HuH-7 (cell line): ENCODE results near the gene AP3D1.

Experiments used
- DNase-seq: peaks from one replicate; pipeline ENCODE4 v3.0.0; 2011; ENCODE audit warnings: low spot score

Gene AP3D1

DNA sequence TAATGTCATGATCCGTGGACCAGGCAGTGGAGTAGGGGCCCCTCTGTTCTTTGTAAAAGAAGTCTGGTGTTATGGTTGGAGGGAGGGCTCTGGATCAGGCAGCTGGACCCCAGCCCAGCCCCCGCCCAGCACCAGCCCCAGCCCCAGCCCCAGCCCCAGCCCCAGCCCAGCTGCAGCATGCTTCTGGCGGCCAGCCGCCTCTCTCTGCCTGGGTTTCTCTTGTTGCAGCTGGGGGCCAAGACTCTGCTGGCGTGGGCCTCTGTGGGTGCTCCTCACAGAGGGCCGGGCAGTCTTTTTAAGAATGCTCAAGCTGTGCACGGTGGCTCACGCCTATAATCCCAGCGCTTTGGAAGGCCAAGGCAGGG, 30.2 kb upstream of the AP3D1 start:
- DNase-seq, result no peak

DNA sequence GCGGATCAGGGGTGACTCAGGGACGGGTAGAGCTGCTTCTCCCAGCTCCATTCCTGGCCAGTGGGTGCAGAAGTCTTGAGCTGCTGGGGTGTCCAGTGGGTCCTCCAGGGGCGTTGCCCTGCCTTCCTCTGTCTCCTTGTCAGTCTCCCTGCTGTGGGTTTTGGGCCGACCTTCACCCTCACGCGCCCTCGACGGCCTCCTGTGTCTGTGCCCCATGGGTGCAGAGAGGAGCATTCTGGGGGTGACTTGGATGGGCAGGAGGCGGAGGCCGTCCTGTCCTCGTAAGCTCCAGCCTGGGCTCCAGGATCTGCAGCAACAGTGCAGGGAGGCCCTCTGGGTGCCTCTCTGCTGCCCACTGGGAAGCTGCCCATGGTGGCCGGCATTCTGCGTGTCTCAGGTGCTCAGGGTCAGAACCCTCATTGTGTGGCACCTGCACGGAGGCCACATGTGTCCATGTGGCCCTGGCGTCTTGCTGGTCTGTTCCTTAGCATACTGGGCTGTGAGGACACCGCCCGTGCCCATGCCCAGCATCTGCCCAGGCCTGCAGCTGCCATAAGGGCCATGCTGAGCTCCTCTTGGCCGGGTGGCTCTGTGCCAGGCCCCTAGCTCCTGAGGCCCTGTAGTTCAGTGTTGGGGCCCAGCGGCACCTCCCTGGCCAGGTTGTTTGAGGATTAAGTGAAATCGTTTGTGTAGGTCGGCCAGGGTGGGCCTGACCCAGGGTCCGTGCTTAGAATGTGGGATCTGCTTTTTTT, 29.7 kb upstream of the AP3D1 start:
- no peak for DNase-seq

DNA sequence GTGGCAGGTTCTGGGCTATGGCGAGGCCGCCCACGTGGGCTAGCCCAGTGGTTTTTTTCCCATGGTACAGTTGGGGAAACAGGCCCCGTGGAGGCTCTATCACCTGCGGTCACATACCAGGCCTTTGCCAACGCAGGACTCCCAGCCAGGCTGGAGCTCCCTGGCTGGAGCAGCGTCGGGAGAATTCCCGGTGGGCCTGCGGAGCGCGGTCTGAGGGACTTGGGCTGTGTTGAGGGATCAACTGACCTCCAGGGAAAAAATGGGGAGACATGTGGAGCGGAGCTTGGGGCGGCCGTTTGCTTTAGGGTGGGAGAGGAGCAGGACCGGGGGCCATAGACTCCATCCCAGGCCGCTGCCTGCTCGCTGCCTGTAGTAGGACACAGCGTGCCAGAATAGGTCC, 28.7 kb upstream of the AP3D1 start:
- DNase-seq, result no peak

DNA sequence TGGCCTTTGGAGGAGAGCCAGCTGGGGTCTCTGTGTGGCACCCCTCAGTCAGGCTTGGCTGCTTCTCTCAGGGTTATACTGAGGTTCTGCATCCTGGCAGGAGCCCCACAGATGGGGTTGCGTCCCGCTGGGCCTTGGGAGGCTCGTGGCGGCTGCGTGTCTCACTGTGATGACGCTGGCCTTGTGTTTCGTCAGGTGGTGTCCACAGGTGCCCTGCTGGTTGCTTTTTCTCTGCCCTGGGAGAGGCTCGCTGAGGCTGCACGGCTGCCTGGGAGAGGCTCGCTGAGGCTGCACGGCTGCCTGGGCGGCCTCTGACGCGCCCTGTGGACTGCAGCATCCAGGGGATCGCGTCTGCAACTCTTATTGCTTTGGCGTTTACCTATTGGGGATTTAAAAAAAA, 27.7 kb upstream of the AP3D1 start:
- DNase-seq, result no peak

DNA sequence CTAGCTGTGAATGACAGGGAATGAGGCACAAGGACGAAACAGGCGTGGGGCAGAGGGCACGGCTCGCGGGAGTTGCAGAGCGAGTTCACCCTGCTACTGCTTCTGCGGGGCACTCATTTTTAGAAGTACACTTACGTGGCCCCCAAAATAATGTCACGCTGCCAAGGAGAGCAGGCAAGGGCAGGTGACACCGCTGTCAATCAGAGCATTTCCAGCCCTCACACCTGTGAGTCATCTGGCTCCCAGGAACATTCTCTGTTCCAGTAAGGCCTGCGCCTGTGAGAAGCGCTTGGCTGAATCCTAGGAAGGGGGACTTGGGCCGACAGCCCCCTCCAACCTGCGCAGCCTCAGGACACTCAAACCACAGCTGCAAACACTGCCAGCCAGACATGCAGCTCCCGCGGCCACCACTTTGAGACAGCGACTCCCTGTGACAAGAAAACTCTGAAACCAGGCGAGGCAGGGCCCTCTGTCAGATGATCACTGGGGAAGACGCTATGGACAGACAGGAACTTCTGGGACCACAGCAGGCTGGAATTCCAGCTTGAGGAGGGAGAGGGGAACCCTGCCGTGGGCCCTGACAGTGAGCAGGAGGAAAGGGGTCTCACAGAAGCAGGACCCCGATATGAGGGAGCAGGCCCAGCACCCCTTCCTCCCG, 25.1 kb upstream of the AP3D1 start:
- DNase-seq, result no peak

DNA sequence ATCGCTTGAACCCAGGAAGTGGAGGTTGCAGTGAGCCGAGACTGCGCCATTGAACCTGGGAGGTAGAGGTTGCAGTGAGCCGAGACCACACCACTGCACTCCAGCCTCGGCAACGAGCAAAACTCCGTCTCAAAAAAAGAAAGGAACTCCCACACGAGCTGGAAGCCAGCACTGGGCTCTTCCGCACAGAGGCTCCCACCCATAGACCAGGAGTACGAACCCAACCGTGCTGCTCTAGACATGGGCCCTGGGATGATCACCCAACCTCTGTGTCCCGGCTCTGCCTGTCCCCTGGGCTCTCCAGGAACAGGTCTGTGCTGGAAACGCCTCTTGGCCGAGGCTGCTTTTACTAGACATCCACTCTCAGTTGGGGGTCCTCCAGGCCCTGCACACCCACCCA, 24.4 kb upstream of the AP3D1 start:
- no peak for DNase-seq

DNA sequence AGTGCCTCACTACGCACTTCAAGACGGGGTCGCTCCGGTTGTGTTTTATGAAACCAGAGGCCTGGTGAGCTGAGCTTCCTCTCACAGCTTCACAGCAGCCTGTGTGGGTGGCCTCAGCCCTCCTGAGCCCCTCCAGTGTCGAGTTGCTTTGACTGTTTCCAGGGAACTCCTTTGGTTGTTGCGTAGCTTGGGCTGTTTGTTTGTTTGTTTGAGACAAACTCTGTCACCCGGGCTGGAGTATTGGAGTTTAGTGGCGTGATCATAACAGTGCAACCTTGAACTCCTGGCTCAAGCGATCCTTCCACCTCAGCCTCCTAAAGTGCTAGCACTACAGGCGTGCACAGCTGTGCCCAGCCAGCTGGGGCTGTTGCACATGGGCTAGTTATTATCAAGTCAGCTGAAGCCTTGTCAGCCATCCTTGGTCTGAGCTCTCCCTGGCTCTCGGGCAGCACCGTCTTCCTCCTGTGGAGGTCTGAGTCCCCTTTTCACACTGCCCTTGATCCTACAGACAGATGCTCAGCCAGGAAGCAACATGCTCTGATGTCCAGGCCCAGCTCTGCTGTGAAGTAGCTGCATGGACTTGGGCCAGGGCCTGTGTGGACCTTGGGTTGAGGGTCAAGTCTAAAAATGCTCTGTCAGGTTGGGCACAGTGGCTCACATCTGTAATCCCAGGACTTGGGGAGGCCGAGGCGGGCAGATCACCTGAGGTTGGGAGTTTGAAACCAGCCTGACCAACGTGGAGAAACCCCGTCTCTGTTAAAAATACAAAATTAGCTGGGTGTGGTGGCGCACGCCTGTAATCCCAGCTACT, 22.6 kb upstream of the AP3D1 start:
- DNase-seq, result no peak

DNA sequence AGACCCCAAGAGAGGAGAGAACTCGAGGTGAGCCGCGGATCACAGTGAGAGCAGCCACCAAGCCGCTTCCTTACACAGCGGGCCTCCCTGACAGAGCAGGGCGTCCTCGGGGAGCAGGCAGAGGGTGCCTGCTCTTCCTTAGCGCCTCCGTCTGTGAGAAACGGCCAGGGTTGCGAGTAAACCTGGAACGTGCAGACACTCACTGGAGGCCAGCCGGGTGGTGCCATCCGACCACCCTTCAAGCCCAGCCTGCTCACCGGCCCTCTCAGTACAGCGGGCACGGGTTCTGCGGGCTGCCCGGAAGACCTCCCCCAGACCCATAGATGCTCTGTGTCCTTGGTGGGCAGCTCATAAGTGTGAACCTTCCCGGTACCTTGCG, 22.0 kb upstream of the AP3D1 start:
- DNase-seq, result no peak

DNA sequence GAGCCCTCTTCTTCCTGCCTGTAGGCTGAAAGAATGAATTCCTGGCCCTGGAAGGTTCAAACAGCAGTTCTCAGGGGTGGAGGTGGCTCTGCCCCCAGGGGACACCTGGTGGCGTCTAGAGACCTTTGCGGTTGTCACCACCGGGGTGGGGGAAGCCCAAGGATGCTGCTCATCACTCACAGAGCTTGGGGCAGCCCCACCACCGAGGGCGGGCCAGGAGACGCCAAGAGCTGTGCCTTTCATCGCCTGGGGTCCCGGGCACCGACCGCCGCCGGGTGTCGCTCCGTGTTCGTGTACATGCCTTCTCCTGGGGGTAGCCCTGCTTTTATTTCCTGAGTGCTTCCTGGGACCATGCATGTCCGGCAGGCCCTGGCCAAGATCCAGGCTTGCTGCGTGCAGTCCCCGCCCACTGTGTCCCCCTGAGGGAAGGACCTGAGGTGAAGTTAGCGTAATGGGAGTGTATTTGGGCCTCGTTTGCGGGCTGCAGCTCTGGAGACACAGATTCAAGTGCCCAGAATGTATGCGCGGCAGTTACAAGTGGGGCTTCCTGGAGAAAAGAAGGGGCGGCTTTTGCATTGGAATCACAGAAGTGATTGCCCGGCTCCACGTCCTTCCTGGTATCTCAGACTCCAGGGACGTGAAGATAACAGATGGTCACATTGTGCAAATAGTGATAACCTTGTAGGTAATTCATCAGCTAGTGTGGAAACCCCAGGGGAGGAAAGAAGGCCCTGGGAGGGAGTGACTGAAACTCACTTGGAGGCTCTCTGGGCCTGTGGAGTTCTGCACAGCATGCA, 20.2 kb upstream of the AP3D1 start:
- peak; percentile 75 for DNase-seq

DNA sequence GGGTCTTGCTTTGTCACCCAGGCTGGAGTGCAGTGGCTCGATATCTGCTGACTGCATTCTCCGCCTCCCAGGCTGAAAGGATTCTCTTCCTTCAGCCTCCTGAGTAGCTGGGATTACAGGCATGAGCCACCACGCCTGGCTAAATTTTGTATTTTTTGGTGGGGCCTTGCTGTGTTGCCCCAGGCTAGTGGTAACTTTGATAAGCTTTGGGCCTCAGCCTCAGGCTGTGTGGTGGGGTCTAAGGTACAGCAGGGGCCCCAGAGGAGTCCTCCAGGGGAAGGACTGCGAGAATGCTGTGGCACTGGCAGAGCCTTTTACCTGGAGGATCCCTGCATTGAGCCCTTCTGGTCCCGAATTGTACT, 19.6 kb upstream of the AP3D1 start:
- no peak for DNase-seq

DNA sequence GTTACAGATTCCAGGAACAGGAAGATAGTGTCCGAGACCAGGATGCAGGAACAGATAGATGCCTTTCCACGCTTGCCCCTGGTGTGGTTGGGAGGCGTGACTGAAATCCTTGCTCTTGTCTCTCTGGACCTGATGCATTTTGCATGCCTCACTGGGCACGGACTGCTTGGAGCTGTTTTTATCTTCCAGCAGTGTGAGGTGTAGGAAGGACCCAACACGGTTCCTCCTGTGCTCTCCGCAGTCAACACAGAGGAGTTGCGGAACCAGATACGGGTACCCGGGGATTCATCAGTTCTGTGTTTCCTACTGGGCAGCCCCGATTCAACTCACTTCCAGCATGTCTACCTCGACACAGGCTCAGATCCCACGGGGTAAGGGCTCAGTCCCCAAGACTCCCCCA, 18.9 kb upstream of the AP3D1 start:
- no peak for DNase-seq

DNA sequence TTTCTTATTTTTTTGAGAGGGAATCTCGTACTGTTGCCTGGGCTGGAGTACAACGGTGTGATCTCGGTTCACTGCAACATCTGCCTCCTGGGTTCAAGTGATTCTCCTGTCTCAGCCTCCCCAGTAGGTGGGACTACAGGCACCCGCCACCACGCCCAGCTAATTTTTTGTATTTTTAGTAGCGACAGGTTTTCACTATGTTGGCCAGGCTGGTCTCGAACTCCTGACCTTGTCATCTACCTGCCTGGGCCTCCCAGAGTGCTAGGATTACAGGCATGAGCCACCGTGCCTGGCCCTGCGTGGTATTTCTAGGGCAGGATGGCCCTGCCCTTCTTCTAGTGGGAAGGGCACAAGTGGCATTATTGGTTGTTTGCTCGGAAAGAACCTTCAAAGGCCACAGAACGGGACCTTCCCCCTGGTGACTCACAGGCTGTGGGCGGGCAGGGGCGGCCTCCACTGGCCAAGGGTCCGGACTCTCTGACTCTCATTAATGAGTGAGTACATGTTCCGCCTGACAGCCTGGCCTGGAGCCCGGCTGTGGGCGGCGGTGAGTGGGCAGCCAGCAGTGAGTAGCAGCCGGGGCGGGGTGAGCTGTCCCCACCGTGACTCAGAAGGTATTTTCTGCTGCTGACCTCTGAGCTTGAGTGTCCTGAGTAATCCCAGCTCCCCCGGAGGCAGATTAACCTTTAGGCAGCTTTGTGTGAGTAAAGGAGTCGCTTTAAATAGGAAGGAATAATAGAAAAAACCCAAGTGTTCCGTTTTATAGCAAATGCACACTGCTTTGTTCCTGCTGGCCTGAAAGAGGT, 17.5 kb upstream of the AP3D1 start:
- peak; percentile 73 for DNase-seq

DNA sequence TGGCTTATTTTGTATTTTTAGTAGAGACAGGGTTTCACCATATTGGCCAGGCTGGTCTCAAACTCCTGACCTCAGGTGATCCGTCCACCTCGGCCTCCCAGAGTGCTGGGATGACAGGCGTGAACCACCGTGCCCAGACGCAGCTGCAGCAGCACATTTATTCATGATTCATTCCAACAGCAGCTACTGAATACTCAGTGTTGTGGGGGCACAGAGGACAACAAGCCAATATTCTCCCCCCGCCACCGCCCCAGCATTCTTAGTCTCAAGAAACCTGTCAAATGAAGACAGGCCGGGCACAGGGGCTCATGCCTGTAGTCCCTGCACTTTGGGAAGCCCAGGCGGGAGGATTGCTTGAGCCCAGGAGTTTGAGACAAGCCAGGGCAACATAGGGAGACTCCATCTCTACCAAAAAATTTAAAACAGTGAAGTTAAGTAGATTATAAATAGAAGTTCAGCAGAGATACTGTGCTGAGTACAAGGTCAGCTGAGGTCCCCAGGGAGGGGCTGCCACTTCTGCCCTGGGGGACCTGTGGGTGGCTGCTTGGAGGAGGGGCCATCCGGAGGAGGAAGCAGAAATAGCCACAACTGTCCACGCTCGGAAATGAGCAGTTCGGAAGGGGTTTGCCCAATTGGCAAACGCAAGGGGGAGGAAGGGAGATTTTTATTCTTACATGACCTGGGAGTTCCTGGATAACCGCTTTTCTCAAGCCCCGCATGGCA, 16.7 kb upstream of the AP3D1 start:
- DNase-seq, result no peak

DNA sequence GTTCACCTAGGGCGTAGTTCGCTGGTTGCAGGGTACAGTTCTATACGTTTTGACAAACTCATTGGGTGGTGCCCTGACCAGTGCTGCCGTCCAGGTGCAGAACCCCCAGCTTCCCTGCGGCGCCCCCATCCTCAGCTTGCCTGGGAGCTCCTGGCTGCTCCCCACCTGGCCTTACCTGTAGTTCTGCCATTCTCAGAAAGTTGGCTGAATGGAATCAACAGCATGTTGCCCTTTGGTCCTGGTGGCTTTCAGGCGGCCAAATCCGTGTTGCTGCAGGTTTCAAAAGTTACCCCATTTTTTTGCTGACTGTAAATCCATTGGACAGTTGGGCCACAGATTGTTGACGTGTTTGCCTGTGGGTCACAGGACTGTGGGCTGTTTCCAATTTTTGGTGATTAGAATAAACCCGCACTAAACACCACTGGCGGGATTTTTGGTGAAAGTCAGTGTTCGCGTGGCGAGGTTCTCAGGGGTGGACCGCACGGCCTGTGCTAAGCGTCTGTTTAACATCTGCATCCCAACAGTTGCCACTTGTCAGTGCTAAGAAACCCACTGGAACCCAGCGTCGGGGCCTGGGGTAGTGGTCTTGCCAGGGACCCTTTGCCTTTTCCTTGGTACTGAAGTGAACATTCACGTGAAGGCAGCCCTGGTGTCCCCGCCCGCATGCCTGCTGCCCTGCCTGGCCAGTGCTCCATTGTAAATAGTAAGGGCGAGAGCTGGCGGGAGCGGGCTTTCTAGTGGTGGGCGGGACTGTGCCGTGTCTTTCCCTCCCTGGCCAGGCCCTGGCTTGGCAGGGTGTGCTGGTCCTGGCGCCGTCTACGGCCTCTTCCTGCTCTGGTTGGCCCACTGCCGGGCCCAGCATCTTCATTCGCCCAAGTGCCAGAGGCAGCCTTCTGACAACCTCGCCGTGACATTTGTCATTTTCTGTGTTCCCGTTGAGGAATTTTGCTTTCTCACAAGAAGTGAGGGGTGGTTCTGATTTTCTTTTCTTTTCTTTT, 15.7 kb upstream of the AP3D1 start:
- DNase-seq, result no peak

DNA sequence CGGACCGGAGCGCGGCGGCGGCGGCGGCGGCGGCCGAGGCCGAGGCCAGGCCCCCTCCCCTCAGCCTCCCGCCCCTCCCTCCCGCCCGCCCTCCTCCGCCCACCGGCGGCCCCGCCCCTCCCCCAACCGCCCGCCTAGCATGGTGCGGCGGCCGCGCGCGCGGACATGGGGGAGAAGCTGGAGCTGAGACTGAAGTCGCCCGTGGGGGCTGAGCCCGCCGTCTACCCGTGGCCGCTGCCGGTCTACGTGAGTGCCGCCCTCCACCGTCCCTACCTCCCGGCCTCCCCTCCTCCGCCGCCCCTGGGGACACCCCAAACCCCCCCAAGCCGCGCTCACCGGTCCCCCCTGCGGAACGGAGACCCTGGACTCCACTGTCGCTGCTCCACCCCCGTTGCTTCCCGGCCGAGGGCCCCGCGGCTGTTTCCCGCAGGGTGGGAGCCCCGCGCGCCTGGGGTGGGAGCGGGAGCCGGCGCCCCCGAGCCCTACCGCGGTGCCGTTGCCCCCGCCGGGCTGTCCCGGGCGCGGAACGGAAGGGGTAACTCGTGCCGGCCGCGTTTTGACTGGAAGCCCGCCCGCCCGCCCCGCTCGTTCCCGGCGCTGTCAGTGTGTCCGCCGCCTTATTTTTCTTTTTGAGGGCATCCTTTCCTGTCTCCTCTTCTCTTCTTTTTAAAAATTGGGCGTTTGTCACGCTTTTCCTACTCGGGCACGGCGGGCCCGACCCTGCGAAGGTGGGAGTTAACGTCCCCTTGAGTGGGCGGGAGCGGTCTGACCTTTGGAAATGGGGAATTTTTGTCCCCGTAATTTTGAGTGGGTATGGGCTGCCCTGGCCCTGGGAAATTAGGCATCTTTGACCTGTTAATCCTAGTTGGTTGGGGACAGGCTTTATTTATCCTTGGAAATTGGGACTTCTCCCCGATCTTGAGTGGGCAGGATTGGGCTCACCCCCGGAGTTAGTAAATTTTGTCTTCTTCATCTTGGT, 12.9 kb upstream of the AP3D1 start:
- no peak for DNase-seq

DNA sequence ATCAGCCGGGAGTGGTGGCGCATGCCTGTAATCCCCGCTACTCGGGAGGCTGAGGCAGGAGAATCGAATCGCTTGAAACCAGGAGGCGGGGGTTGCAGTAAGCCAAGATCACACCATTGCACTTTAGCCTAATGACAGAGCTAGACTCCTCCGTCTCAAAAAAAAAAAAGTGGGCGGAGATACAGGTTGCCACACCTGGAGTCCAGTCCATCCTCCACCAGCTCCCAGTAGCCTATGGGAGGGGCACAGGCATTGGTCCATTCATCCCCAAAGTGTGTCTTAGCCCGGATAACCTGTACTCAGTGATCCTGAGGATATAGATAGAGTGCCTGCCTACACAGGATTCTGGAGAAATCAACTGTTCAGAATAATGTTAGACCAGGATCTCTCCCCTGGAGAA, 9.0 kb upstream of the AP3D1 start:
- no peak for DNase-seq

DNA sequence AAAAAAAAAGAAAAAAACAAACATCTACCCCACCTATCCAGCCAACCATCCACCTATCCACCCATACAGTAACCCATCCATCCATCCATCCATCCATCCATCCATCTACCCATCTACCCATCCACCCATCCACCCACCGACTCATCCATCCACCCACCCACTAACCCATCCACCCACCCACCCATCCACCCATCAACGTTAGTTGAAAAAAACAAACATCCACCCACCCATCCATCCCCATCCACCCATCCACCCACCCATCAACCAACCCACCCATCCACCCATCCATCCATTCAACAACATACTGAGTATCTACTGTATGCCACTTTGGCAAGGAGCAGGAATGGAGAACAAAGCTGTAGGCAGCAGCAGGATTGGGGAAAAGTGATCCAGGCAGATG, 6.1 kb upstream of the AP3D1 start:
- DNase-seq, result no peak

DNA sequence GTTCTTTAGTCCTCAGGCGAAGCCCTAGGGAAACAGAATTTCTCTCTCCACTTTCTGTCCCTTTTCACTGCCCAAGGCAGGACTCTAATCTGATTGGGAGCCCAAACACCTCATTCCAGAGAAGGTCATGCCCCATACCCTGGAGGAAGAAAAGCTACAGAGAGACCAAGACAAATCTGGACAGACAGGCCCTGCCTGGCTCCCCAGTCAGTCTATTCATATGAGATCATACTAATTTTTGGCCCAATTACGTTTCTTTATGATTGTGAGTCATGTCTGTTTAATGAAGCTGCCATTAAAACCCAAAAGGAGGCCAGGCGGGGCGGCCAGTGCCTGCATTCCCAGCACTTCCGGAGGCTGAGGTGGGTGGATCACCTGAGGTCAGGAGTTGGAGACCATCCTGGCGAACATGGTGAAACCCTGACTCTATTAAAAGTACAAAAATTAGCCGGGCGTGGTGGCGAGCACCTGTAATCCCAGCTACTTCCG, 3.3 kb upstream of the AP3D1 start:
- no peak for DNase-seq
